ENCODE data around the gene TRIM71.

Gene TRIM71

GRCh38 chr3:32850636-32851035, 32.8 kb downstream of the TRIM71 start:
- no peaks in the 10 kb centered on the region for H3K79me2 ChIP-seq (ENCODE audit: insufficient read depth, low read length)
- H3K4me3 ChIP-seq (ENCODE audit: low read depth in 1 of 2, low read length in 2 of 2): no peak overlapping the region

GRCh38 chr3:32852146-32852545, 34.3 kb downstream of the TRIM71 start:
- ATAC-seq (ENCODE audit: insufficient read depth, low read depth): no peak
- Histone ChIP-seq H3K9me3 (ENCODE audit: insufficient read depth, low read length, severe bottlenecking) (no peaks in the 10 kb centered on the region), H2AFZ (ENCODE audit: low read depth, low read length) (no peak overlapping the region), H3K4me2 (ENCODE audit: insufficient read depth, low read length) (no peak overlapping the region), H3K9ac (ENCODE audit: low read depth, low read length) (no peak overlapping the region), H3K27me3 (ENCODE audit: insufficient read depth, low read length, poor library complexity) (no peaks in the 10 kb centered on the region), H3K4me3 (ENCODE audit: low read depth in 1 of 2, low read length in 2 of 2) (no peak overlapping the region), H3K36me3 (ENCODE audit: insufficient read depth, low read length) (no peaks in the 10 kb centered on the region), H4K20me1 (ENCODE audit: insufficient read depth, low read length) (no peaks in the 10 kb centered on the region), H3K79me2 (ENCODE audit: insufficient read depth, low read length) (no peaks in the 10 kb centered on the region), H3K27ac (ENCODE audit: low read length) (no peak overlapping the region), H3K4me1 (ENCODE audit: insufficient read depth, low read length) (no peaks in the 10 kb centered on the region)
- no peak for TF ChIP-seq CTCF (IDR thresholded peaks at IDR 0.05; ENCODE audit: borderline replicate concordance, extremely low read depth, low read length, poor library complexity, severe bottlenecking)
- TF ChIP-seq EZH2 (IDR thresholded peaks at IDR 0.05; ENCODE audit: borderline replicate concordance, low read depth, low read length, severe bottlenecking): no peak
- no peak for DNase-seq

More at GRCh38 chr3:32850636-32851035, 32.8 kb downstream of the TRIM71 start:
- no peaks in the 10 kb centered on the region for H3K27me3 ChIP-seq (ENCODE audit: insufficient read depth, low read length, poor library complexity)
- H3K9me3 ChIP-seq (ENCODE audit: insufficient read depth, low read length, severe bottlenecking): no peaks in the 10 kb centered on the region
- H3K4me2 ChIP-seq (ENCODE audit: insufficient read depth, low read length): no peak overlapping the region
- TF ChIP-seq CTCF (IDR thresholded peaks at IDR 0.05; ENCODE audit: borderline replicate concordance, extremely low read depth, low read length, poor library complexity, severe bottlenecking) (no peak), EZH2 (IDR thresholded peaks at IDR 0.05; ENCODE audit: borderline replicate concordance, low read depth, low read length, severe bottlenecking) (no peak)
- ATAC-seq (ENCODE audit: insufficient read depth, low read depth): no peak
- no peak for DNase-seq
- H2AFZ ChIP-seq (ENCODE audit: low read depth, low read length): no peak overlapping the region
- no peak overlapping the region for H3K9ac ChIP-seq (ENCODE audit: low read depth, low read length)
- H3K36me3 ChIP-seq (ENCODE audit: insufficient read depth, low read length): no peaks in the 10 kb centered on the region
- H3K27ac ChIP-seq (ENCODE audit: low read length): no peak overlapping the region
- H4K20me1 ChIP-seq (ENCODE audit: insufficient read depth, low read length): no peaks in the 10 kb centered on the region
- H3K4me1 ChIP-seq (ENCODE audit: insufficient read depth, low read length): peaks cover 8% of the 10 kb centered on the region; the same call in 1 of the 2 replicates

- Histone ChIP-seq H3K36me3 (ENCODE audit: insufficient read depth, low read length) (no peaks in the 10 kb centered on the region), H4K20me1 (ENCODE audit: insufficient read depth, low read length) (no peaks in the 10 kb centered on the region), H3K4me3 (ENCODE audit: low read depth in 1 of 2, low read length in 2 of 2) (no peak overlapping the region), H3K9me3 (ENCODE audit: insufficient read depth, low read length, severe bottlenecking) (no peaks in the 10 kb centered on the region), H3K9ac (ENCODE audit: low read depth, low read length) (no peak overlapping the region), H3K27ac (ENCODE audit: low read length) (no peak overlapping the region), H2AFZ (ENCODE audit: low read depth, low read length) (no peak overlapping the region), H3K4me2 (ENCODE audit: insufficient read depth, low read length) (no peak overlapping the region), H3K27me3 (ENCODE audit: insufficient read depth, low read length, poor library complexity) (no peaks in the 10 kb centered on the region), H3K79me2 (ENCODE audit: insufficient read depth, low read length) (no peaks in the 10 kb centered on the region), H3K4me1 (ENCODE audit: insufficient read depth, low read length) (no peaks in the 10 kb centered on the region)
- TF ChIP-seq EZH2 (IDR thresholded peaks at IDR 0.05; ENCODE audit: borderline replicate concordance, low read depth, low read length, severe bottlenecking) (no peak), CTCF (IDR thresholded peaks at IDR 0.05; ENCODE audit: borderline replicate concordance, extremely low read depth, low read length, poor library complexity, severe bottlenecking) (no peak)
- DNase-seq: no peak
- peak; percentile 53; the same call in 2 of the 3 replicates for ATAC-seq (ENCODE audit: insufficient read depth, low read depth)
Observed at GRCh38 chr3:32855350-32855953, 37.7 kb downstream of the TRIM71 start.

Data from DND-41 (cell line).